Smooth muscle cell (in vitro differentiated cells): ENCODE data around the gene RPRD1A. TPM values are rescaled to one million over a fixed set of nuclear protein-coding genes. Genes with fewer than 3 reads are reported as not detected.

Source experiments
- DNase-seq: peaks from one replicate; lab custom pipeline; 2025; ENCODE audit not compliant: unreplicated experiment; lab: John Stamatoyannopoulos, UW
- H2AFZ ChIP-seq: fragments of 200-600 bp; sonication (generic); 2 replicates; pipeline ENCODE4 v1.6.0; 2016; ENCODE audit warnings: antibody characterized with exemption, low read depth, mild to moderate bottlenecking
- H3F3A ChIP-seq: fragments of 200-600 bp; sonication (generic); 2 replicates; pipeline ENCODE4 v1.6.0; 2017; ENCODE audit warnings: antibody characterized with exemption, low read depth
- H3K27ac ChIP-seq: fragments of 200-600 bp; sonication (generic); 2 replicates; pipeline ENCODE4 v1.5.1; 2016; ENCODE audit warnings: low read depth, mild to moderate bottlenecking
- H3K27me3 ChIP-seq: fragments of 200-600 bp; sonication (generic); 2 replicates; pipeline ENCODE4 v1.6.1; 2016; ENCODE audit warnings: low read depth, mild to moderate bottlenecking
- H3K36me3 ChIP-seq: fragments of 200-600 bp; sonication (generic); 2 replicates; pipeline ENCODE4 v1.5.1; 2016; ENCODE audit warnings: low read depth
- H3K4me1 ChIP-seq: fragments of 200-600 bp; sonication (generic); 2 replicates; pipeline ENCODE4 v1.5.1; 2016; ENCODE audit warnings: low read depth
- H3K4me2 ChIP-seq: fragments of 200-600 bp; sonication (generic); 2 replicates; pipeline ENCODE4 v1.6.0; 2016; ENCODE audit warnings: mild to moderate bottlenecking
- H3K4me3 ChIP-seq: fragments of 200-600 bp; sonication (generic); 2 replicates; pipeline ENCODE4 v1.5.1; 2016; ENCODE audit warnings: mild to moderate bottlenecking
- H3K79me2 ChIP-seq: fragments of 200-600 bp; sonication (generic); 2 replicates; pipeline ENCODE4 v1.6.0; 2016; ENCODE audit warnings: low read depth, mild to moderate bottlenecking
- H3K9ac ChIP-seq: fragments of 200-600 bp; sonication (generic); 2 replicates; pipeline ENCODE4 v1.6.0; 2016; ENCODE audit warnings: low read depth
- H3K9me3 ChIP-seq: fragments of 200-600 bp; sonication (generic); replicated peaks from 2 replicates; pipeline ENCODE4 v1.5.1; 2016; ENCODE audit warnings: low read depth
- H4K20me1 ChIP-seq: fragments of 200-600 bp; sonication (generic); 2 replicates; pipeline ENCODE4 v1.6.0; 2016; ENCODE audit warnings: low read depth
- WGBS: methylation state at CpG from one replicate; pipeline ENCODE4 v1.1.7; 2016; ENCODE audit warnings: low lambda C conversion rate; 5-methylcytosine and 5-hydroxymethylcytosine counted together
- polyA plus RNA-seq: library from polyadenylated mRNA; unstranded; fragments of >200 nt; fragmentation: Nextera tagmentation; extraction: Ambion mirVana; gene quantifications from 2 replicates; pipeline ENCODE4 v1.2.1, GENCODE V29; 2016
- total RNA-seq: library from RNA; depleted of rRNA; stranded (reverse); fragments of >200 nt; gene quantifications from 2 replicates; pipeline ENCODE4 v1.2.3, GENCODE V29; 2014
- TF ChIP-seq, protein P1 (sequence below): fragments of 200-600 bp; sonication (generic); IDR thresholded peaks from 2 replicates; pipeline ENCODE4 v1.5.1; 2017; ENCODE audit warnings: borderline replicate concordance, mild to moderate bottlenecking, antibody characterized with exemption; ENCODE audit not compliant: insufficient read depth, poor library complexity, severe bottlenecking

RPRD1A gene
- total and polyA plus RNA-seq, 2 experiments from 2014 or later, result 13.1 to 50.0 TPM

DNA sequence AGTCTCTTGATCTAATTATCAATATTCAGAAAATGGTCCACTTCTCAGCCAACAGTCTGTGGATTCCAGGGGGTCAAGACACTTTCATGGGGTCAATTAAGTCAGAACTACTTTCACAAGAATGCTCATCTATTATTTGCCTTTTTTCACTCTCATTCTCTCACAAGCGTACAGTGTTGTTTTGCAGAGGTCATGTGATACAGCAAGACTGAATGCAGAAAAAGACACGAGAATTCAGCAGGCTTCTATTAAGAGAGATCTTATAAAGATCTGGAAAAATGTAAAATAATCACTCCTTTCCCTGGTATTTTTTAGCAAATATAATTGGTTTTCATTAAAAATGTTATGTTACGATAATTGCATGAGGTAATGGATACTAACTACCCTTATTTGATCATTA, 8.7 kb downstream of the RPRD1A start:
- H4K20me1 ChIP-seq, result peaks cover 88% of the 10 kb centered on the region
- H2AFZ ChIP-seq, result no peak overlapping the region
- no peak overlapping the region for H3K9ac ChIP-seq
- no peak overlapping the region for H3K27ac ChIP-seq
- no peaks in the 10 kb centered on the region for H3K9me3 ChIP-seq
- no peaks in the 10 kb centered on the region for H3K36me3 ChIP-seq
- peaks cover 97% of the 10 kb centered on the region for H3K79me2 ChIP-seq
- no peak overlapping the region for H3K4me2 ChIP-seq
- no peaks in the 10 kb centered on the region for H3K4me1 ChIP-seq
- DNase-seq, result no peak
- WGBS, result 93% methylated on average over 3 of the region's 3 CpGs
- H3K27me3 ChIP-seq, result no peaks in the 10 kb centered on the region
- no peaks in the 10 kb centered on the region for H3F3A ChIP-seq
- TF ChIP-seq, protein P1, sequence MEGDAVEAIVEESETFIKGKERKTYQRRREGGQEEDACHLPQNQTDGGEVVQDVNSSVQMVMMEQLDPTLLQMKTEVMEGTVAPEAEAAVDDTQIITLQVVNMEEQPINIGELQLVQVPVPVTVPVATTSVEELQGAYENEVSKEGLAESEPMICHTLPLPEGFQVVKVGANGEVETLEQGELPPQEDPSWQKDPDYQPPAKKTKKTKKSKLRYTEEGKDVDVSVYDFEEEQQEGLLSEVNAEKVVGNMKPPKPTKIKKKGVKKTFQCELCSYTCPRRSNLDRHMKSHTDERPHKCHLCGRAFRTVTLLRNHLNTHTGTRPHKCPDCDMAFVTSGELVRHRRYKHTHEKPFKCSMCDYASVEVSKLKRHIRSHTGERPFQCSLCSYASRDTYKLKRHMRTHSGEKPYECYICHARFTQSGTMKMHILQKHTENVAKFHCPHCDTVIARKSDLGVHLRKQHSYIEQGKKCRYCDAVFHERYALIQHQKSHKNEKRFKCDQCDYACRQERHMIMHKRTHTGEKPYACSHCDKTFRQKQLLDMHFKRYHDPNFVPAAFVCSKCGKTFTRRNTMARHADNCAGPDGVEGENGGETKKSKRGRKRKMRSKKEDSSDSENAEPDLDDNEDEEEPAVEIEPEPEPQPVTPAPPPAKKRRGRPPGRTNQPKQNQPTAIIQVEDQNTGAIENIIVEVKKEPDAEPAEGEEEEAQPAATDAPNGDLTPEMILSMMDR, result no peak
- H3K4me3 ChIP-seq, result no peak overlapping the region

DNA sequence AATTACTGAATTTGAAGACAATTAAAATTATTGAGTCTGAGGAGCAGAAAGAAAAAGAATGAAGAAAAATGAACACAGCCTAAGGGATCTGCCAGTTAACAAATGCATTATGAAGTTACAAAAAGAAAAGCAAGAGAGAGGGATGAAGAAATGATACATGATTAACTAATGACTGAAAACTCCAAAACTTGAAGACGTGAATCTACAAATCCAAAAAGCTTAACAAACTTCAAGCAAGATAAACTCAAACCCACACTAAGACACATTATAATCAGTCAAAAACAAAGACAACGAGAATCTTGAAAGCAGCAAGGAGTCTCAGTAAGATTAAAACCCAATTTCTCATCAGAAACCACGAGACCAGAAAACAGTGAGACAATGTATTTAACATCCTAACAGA, 15.6 kb downstream of the RPRD1A start:
- H3K4me3 ChIP-seq, result no peak overlapping the region
- WGBS, result 94% methylated on average over 3 of the region's 3 CpGs
- no peaks in the 10 kb centered on the region for H3K9me3 ChIP-seq
- H3K79me2 ChIP-seq, result peaks cover 99% of the 10 kb centered on the region
- no peaks in the 10 kb centered on the region for H3K36me3 ChIP-seq
- H2AFZ ChIP-seq, result no peak overlapping the region
- H3K27ac ChIP-seq, result no peak overlapping the region
- no peaks in the 10 kb centered on the region for H3K27me3 ChIP-seq
- H3F3A ChIP-seq, result no peaks in the 10 kb centered on the region
- no peak overlapping the region for H3K4me2 ChIP-seq
- DNase-seq, result no peak
- no peak overlapping the region for H3K9ac ChIP-seq
- TF ChIP-seq, protein P1, result no peak
- no peaks in the 10 kb centered on the region for H3K4me1 ChIP-seq
- H4K20me1 ChIP-seq, result peaks cover 63% of the 10 kb centered on the region

GRCh38 chr18:36050479-36050878, 16.9 kb downstream of the RPRD1A start:
- H3K36me3 ChIP-seq, result no peaks in the 10 kb centered on the region
- H3F3A ChIP-seq, result no peaks in the 10 kb centered on the region
- no peak overlapping the region for H2AFZ ChIP-seq
- H3K4me2 ChIP-seq, result no peak overlapping the region
- DNase-seq, result no peak
- H3K9me3 ChIP-seq, result no peaks in the 10 kb centered on the region
- H4K20me1 ChIP-seq, result peaks cover 61% of the 10 kb centered on the region
- TF ChIP-seq, protein P1, result no peak
- no peak overlapping the region for H3K27ac ChIP-seq
- no peaks in the 10 kb centered on the region for H3K4me1 ChIP-seq
- H3K9ac ChIP-seq, result no peak overlapping the region
- H3K4me3 ChIP-seq, result no peak overlapping the region
- peaks cover 99% of the 10 kb centered on the region for H3K79me2 ChIP-seq
- H3K27me3 ChIP-seq, result no peaks in the 10 kb centered on the region

DNA sequence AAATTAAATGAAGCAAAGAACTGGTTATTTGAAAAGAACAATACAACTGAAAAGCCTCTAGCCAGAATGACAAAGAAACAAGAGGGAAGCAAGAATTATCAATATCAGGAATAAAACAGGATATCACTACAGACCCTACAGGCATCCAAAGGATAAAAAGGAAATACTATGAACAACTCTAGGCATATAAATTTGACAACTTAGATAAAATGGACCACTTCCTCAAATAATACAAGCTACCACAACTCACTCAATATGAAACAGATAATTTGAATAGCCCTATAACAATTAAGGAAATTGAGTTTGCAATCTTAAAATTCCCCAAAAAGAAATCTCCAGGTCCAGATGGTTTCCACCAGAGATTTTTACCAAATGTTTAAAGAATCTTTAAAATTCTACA, 19.8 kb downstream of the RPRD1A start:
- H3K27me3 ChIP-seq, result no peaks in the 10 kb centered on the region
- no peak overlapping the region for H3K27ac ChIP-seq
- H4K20me1 ChIP-seq, result peaks cover 70% of the 10 kb centered on the region
- no peaks in the 10 kb centered on the region for H3F3A ChIP-seq
- no peaks in the 10 kb centered on the region for H3K4me1 ChIP-seq
- no peak overlapping the region for H3K9ac ChIP-seq
- H3K4me2 ChIP-seq, result no peak overlapping the region
- peaks cover 99% of the 10 kb centered on the region for H3K79me2 ChIP-seq
- H2AFZ ChIP-seq, result no peak overlapping the region
- TF ChIP-seq, protein P1, result no peak
- H3K4me3 ChIP-seq, result no peak overlapping the region
- H3K36me3 ChIP-seq, result no peaks in the 10 kb centered on the region
- H3K9me3 ChIP-seq, result no peaks in the 10 kb centered on the region
- DNase-seq, result no peak
